NCI-H2081 (cell line): ENCODE measurements around the gene APBA2.
A peak's percentile ranks its signal among the peaks of the same experiment; 100 is the strongest.
"Not testable (repeated sequence)": the region's sequence is repeated elsewhere in the genome, so short reads cannot be mapped to it uniquely, and the experiment has no call there.

Experiments used
- DNase-seq, 2 experiments: peaks; one replicate each; lab custom pipeline; 2025; lab: John Stamatoyannopoulos, UW

APBA2 gene

GRCh38 chr15:28997791-28998190 is 112.0 kb downstream of the APBA2 start:
- DNase-seq, result no peak

- DNase-seq, result no peak
These were observed 112.7 kb downstream of the APBA2 start for GRCh38 chr15:28998511-28998910.

- no peak for DNase-seq
These were observed 117.5 kb downstream of the APBA2 start for GRCh38 chr15:29003191-29003839.

- no peak for DNase-seq
These were observed 118.1 kb downstream of the APBA2 start for GRCh38 chr15:29003840-29004233.

- DNase-seq, result no peak
These were observed 120.2 kb downstream of the APBA2 start for GRCh38 chr15:29005931-29006330.

- no peak for DNase-seq
These were observed 123.1 kb downstream of the APBA2 start for GRCh38 chr15:29008846-29009245.

- DNase-seq, result no peak
These were observed 126.3 kb downstream of the APBA2 start for GRCh38 chr15:29012097-29012496.

- no peak for DNase-seq
These were observed 128.7 kb downstream of the APBA2 start for GRCh38 chr15:29014493-29014892.

GRCh38 chr15:29016518-29016917 is 130.7 kb downstream of the APBA2 start:
- DNase-seq, result no peak

- DNase-seq, result peak; percentile 40 to 70
These were observed 132.5 kb downstream of the APBA2 start for GRCh38 chr15:29018120-29018805.

GRCh38 chr15:29018995-29019976 is 133.5 kb downstream of the APBA2 start:
- DNase-seq, result no peak

GRCh38 chr15:29021857-29022256 is 136.1 kb downstream of the APBA2 start:
- DNase-seq, result no peak

- peak in 1 of 2 experiments; percentile 72 for DNase-seq
These were observed 138.9 kb downstream of the APBA2 start for GRCh38 chr15:29024662-29025061.

- DNase-seq, result not testable (repeated sequence)
These were observed 139.6 kb downstream of the APBA2 start for GRCh38 chr15:29025411-29025810.

GRCh38 chr15:29028158-29028557 is 142.4 kb downstream of the APBA2 start:
- not testable (repeated sequence) for DNase-seq

GRCh38 chr15:29029651-29030195 is 143.9 kb downstream of the APBA2 start:
- DNase-seq, result no peak

GRCh38 chr15:29031502-29032228 is 145.9 kb downstream of the APBA2 start:
- DNase-seq, result no peak

- DNase-seq, result no peak
These were observed 146.5 kb downstream of the APBA2 start for GRCh38 chr15:29032229-29032625.

GRCh38 chr15:29032751-29033150 is 147.0 kb downstream of the APBA2 start:
- no peak for DNase-seq

GRCh38 chr15:29034151-29034550 is 148.4 kb downstream of the APBA2 start:
- DNase-seq, result no peak

- no peak for DNase-seq
These were observed 149.0 kb downstream of the APBA2 start for GRCh38 chr15:29034593-29035335.
